ENCODE results near the gene PRR12. TPM values are rescaled to one million over a fixed set of nuclear protein-coding genes. Genes with fewer than 3 reads are reported as not detected.

The PRR12 gene
- total RNA-seq, 1 donor from 2014 or later, result 15.5 TPM

- peaks cover 28% of the 10 kb centered on the region for H3K4me1 ChIP-seq
- intact Hi-C loops (cut with DNase I), result no loop called here
Observed at GRCh38 chr19:49570997-49571676, 19.8 kb upstream of the PRR12 start.

GRCh38 chr19:49573009-49573408 lies 18.0 kb upstream of the PRR12 start:
- no peak overlapping the region for H3K4me3 ChIP-seq
- no peak for DNase-seq (ENCODE audit: extremely low spot score in 2 of 2)
- peaks cover 19% of the 10 kb centered on the region for H3K4me1 ChIP-seq
- no peak overlapping the region for H3K27ac ChIP-seq
- peaks cover 0 to 16% of the 10 kb centered on the region in 2 donors for H3K36me3 ChIP-seq
- no peak for TF ChIP-seq CTCF (IDR thresholded peaks at IDR 0.05)
- no peak for TF ChIP-seq POLR2A (IDR thresholded peaks at IDR 0.05)
- TF ChIP-seq POLR2AphosphoS5 (IDR thresholded peaks at IDR 0.05; ENCODE audit: insufficient read depth in 1 of 2, low read depth in 1 of 2), result no peak
- no peaks in the 10 kb centered on the region for H3K9me3 ChIP-seq
- no peaks in the 10 kb centered on the region for H3K27me3 ChIP-seq
- intact Hi-C loops (cut with DNase I), result no loop called here

More at GRCh38 chr19:49570997-49571676, 19.8 kb upstream of the PRR12 start:
- no peak for DNase-seq (ENCODE audit: extremely low spot score in 2 of 2)
- H3K36me3 ChIP-seq, result peaks cover 0 to 13% of the 10 kb centered on the region in 2 donors
- no peak for TF ChIP-seq CTCF (IDR thresholded peaks at IDR 0.05)
- no peak for TF ChIP-seq POLR2AphosphoS5 (IDR thresholded peaks at IDR 0.05; ENCODE audit: insufficient read depth in 1 of 2, low read depth in 1 of 2)
- no peak for TF ChIP-seq POLR2A (IDR thresholded peaks at IDR 0.05)
- H3K9me3 ChIP-seq, result no peaks in the 10 kb centered on the region
- no peak overlapping the region for H3K4me3 ChIP-seq
- peak overlapping the region; percentile 69 for H3K27ac ChIP-seq
- H3K27me3 ChIP-seq, result no peaks in the 10 kb centered on the region

GRCh38 chr19:49573425-49573824 lies 17.6 kb upstream of the PRR12 start:
- Histone ChIP-seq H3K36me3 (peaks cover 0 to 16% of the 10 kb centered on the region in 2 donors), H3K4me1 (peaks cover 19% of the 10 kb centered on the region), H3K27me3 (no peaks in the 10 kb centered on the region), H3K4me3 (no peak overlapping the region), H3K27ac (no peak overlapping the region), H3K9me3 (no peaks in the 10 kb centered on the region)
- no peak for TF ChIP-seq CTCF (IDR thresholded peaks at IDR 0.05)
- TF ChIP-seq POLR2A (IDR thresholded peaks at IDR 0.05), result no peak
- no peak for TF ChIP-seq POLR2AphosphoS5 (IDR thresholded peaks at IDR 0.05; ENCODE audit: insufficient read depth in 1 of 2, low read depth in 1 of 2)
- DNase-seq (ENCODE audit: extremely low spot score in 2 of 2), result no peak
- intact Hi-C loops (cut with DNase I), result no loop called here

GRCh38 chr19:49574206-49574755 lies 16.7 kb upstream of the PRR12 start:
- no peak overlapping the region for H3K4me3 ChIP-seq
- intact Hi-C loops (cut with DNase I), result no loop called here
- no peaks in the 10 kb centered on the region for H3K27me3 ChIP-seq
- peaks cover 0 to 16% of the 10 kb centered on the region in 2 donors for H3K36me3 ChIP-seq
- no peak for DNase-seq (ENCODE audit: extremely low spot score in 2 of 2)
- H3K9me3 ChIP-seq, result no peaks in the 10 kb centered on the region
- peaks cover 23% of the 10 kb centered on the region for H3K4me1 ChIP-seq
- H3K27ac ChIP-seq, result no peak overlapping the region
- no peak for TF ChIP-seq POLR2AphosphoS5 (IDR thresholded peaks at IDR 0.05; ENCODE audit: insufficient read depth in 1 of 2, low read depth in 1 of 2)
- TF ChIP-seq CTCF (IDR thresholded peaks at IDR 0.05), result no peak
- TF ChIP-seq POLR2A (IDR thresholded peaks at IDR 0.05), result no peak

GRCh38 chr19:49579193-49579592 lies 11.8 kb upstream of the PRR12 start:
- peaks cover 0 to 16% of the 10 kb centered on the region in 2 donors for H3K36me3 ChIP-seq

More at GRCh38 chr19:49579193-49579592, 11.8 kb upstream of the PRR12 start:
- H3K27me3 ChIP-seq, result no peaks in the 10 kb centered on the region
- peak overlapping the region; percentile 77 to 83 for H3K4me3 ChIP-seq
- H3K9me3 ChIP-seq, result no peaks in the 10 kb centered on the region
- no peak for DNase-seq (ENCODE audit: extremely low spot score in 2 of 2)
- no peak for TF ChIP-seq POLR2A (IDR thresholded peaks at IDR 0.05)
- no peak for TF ChIP-seq CTCF (IDR thresholded peaks at IDR 0.05)
- TF ChIP-seq POLR2AphosphoS5 (IDR thresholded peaks at IDR 0.05; ENCODE audit: insufficient read depth in 1 of 2, low read depth in 1 of 2), result no peak
- peaks cover 17% of the 10 kb centered on the region for H3K4me1 ChIP-seq
- H3K27ac ChIP-seq, result no peak overlapping the region
- intact Hi-C loops (cut with DNase I), result no loop called here

Data from vagina (tissue), 2 donors.